Keratinocyte (primary cell): ENCODE results near the gene TFF1. TPM values are rescaled to one million over a fixed set of nuclear protein-coding genes. Genes with fewer than 3 reads are reported as not detected.

ENCODE experiments used
- DNase-seq: peaks from one replicate; pipeline ENCODE4 v3.0.0-alpha.2; 2011; ENCODE audit warnings: low read depth, missing footprints, low spot score
- FAIRE-seq: peaks from 2 replicates; lab custom pipeline; 2011; peaks lifted over from hg19 to GRCh38; lab: Jason Lieb, UNC
- H2AFZ ChIP-seq: 2 replicates; pipeline ENCODE4 v1.6.0; 2012; ENCODE audit warnings: low read length, control low read depth, inconsistent platforms; ENCODE audit not compliant: control insufficient read depth
- H3K27ac ChIP-seq: 2 replicates; pipeline ENCODE4 v1.5.1; 2011; ENCODE audit warnings: low read length; ENCODE audit not compliant: control insufficient read depth, insufficient read depth
- H3K27me3 ChIP-seq: 3 replicates; pipeline ENCODE4 v1.6.0; 2011; ENCODE audit warnings: low read length; ENCODE audit not compliant: control insufficient read depth, insufficient read depth; ENCODE audit errors: extremely low read depth
- H3K36me3 ChIP-seq, 2 experiments: 2 replicates in 1 of 2; 3 replicates in 1 of 2; pipeline ENCODE4 v1.5.1; 2011; ENCODE audit warnings: low read length in 2 of 2, mild to moderate bottlenecking in 1 of 2; ENCODE audit not compliant: control insufficient read depth in 2 of 2, insufficient read depth in 2 of 2; ENCODE audit errors: extremely low read depth in 1 of 2
- H3K4me1 ChIP-seq: 3 replicates; pipeline ENCODE4 v1.5.1; 2011; ENCODE audit warnings: low read length; ENCODE audit not compliant: control insufficient read depth, insufficient read depth; ENCODE audit errors: extremely low read depth
- H3K4me2 ChIP-seq: 3 replicates; pipeline ENCODE4 v1.6.0; 2011; ENCODE audit warnings: low read depth, low read length; ENCODE audit not compliant: control insufficient read depth, insufficient read depth; ENCODE audit errors: extremely low read depth
- H3K4me3 ChIP-seq, 3 experiments: fragments of 200-600 bp in 1 of 3; sonication (generic) in 1 of 3; 2 replicates in 2 of 3; 3 replicates in 1 of 3; pipeline ENCODE4 v1.5.1; 2011 to 2016; ENCODE audit warnings: low read length in 3 of 3, mild to moderate bottlenecking in 3 of 3, control low read depth in 2 of 3, inconsistent platforms in 1 of 3, low read depth in 1 of 3, mixed read lengths in 1 of 3, mixed run types in 1 of 3, moderate library complexity in 1 of 3; ENCODE audit not compliant: control insufficient read depth in 2 of 3, insufficient read depth in 2 of 3; ENCODE audit errors: extremely low read depth in 1 of 3
- H3K79me2 ChIP-seq: 2 replicates; pipeline ENCODE4 v1.6.0; 2012; ENCODE audit warnings: low read length; ENCODE audit not compliant: control insufficient read depth, insufficient read depth
- H3K9ac ChIP-seq: 3 replicates; pipeline ENCODE4 v1.6.0; 2011; ENCODE audit warnings: low read length; ENCODE audit not compliant: control insufficient read depth, insufficient read depth; ENCODE audit errors: extremely low read depth
- H3K9me1 ChIP-seq: 3 replicates; pipeline ENCODE4 v1.6.0; 2011; ENCODE audit warnings: low read length; ENCODE audit not compliant: control insufficient read depth, insufficient read depth; ENCODE audit errors: extremely low read depth
- H3K9me3 ChIP-seq: 2 replicates; pipeline ENCODE4 v1.5.1; 2012; ENCODE audit warnings: low read depth, low read length; ENCODE audit not compliant: control insufficient read depth
- H4K20me1 ChIP-seq: 3 replicates; pipeline ENCODE4 v1.6.0; 2011; ENCODE audit warnings: low read length; ENCODE audit not compliant: control insufficient read depth, insufficient read depth; ENCODE audit errors: extremely low read depth
- EZH2 ChIP-seq: IDR thresholded peaks from one replicate; pipeline ENCODE4 v1.6.1; 2012; ENCODE audit warnings: inconsistent platforms, mild to moderate bottlenecking, low read length, moderate library complexity
- dilution Hi-C: fragments of 300-500 bp; cut with MboI; formaldehyde crosslinking; loops from one replicate; pipeline ENCODE4 v1.7.0; 2020; ENCODE audit warnings: low sequenced_read_pairs; ENCODE audit not compliant: extremely low pct_ligation_motif_present
- polyA plus RNA-seq, 5 experiments: library from polyadenylated mRNA; depleted of rRNA in 3 of 5; stranded (reverse) in 3 of 5; stranded (forward) in 1 of 5; unstranded in 1 of 5; fragments of >200 nt; gene quantifications; 1 replicate in 1 of 5; 2 replicates in 3 of 5; 3 replicates in 1 of 5; pipeline versions ENCODE4 v1.2.1 to v1.2.3, GENCODE V29; 2011 to 2012; ENCODE audit warnings: missing spikeins in 2 of 5, low read depth in 1 of 5, low replicate concordance in 1 of 5
- TF ChIP-seq, protein P1 (sequence below), 3 experiments: IDR thresholded peaks in 1 of 3; conservative IDR thresholded peaks in 1 of 3; optimal IDR thresholded peaks in 1 of 3; 2 replicates in 2 of 3; 3 replicates in 1 of 3; pipeline versions ENCODE3 to v1.5.1; 2011; ENCODE audit warnings: low read length in 3 of 3, mild to moderate bottlenecking in 3 of 3, moderate library complexity in 2 of 3, control low read depth in 1 of 3, inconsistent platforms in 1 of 3; ENCODE audit not compliant: insufficient read depth in 2 of 3; ENCODE audit errors: extremely low read depth in 1 of 3

TFF1 gene
- polyA plus RNA-seq, 1 donor (not counting 4 experiments of a cell fraction or from before 2014, with no cell fraction given): not detected

DNA sequence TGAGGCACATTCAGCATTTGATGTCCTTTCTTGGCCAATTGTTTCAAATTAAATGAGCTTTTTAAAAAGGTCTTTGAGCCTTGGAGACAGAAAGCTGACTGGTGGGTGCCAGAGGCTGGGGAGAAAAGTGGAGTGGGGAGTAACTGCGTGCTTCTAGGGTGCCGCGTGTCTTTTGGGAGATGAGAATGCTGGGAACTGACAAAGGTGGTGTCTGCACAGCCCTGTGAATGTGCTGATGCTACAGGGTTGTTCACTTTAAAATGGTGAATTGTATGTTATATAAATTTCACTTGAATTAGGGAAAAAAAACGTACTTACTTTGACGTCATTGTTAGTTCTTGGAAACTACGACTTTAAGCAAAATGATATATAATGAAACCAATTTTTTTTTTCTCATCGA lies 8.1 kb upstream of the TFF1 start:
- H3K9me3 ChIP-seq: no peaks in the 10 kb centered on the region
- dilution Hi-C loops: no loop called here
- no peaks in the 10 kb centered on the region for H3K9me1 ChIP-seq
- no peak overlapping the region for H3K4me2 ChIP-seq
- H3K36me3 ChIP-seq: no peaks in the 10 kb centered on the region
- no peaks in the 10 kb centered on the region for H3K79me2 ChIP-seq
- FAIRE-seq: no peak
- H3K4me1 ChIP-seq: no peaks in the 10 kb centered on the region
- no peak overlapping the region for H3K4me3 ChIP-seq
- no peak overlapping the region for H3K9ac ChIP-seq
- TF ChIP-seq EZH2: no peak
- TF ChIP-seq, protein P1, sequence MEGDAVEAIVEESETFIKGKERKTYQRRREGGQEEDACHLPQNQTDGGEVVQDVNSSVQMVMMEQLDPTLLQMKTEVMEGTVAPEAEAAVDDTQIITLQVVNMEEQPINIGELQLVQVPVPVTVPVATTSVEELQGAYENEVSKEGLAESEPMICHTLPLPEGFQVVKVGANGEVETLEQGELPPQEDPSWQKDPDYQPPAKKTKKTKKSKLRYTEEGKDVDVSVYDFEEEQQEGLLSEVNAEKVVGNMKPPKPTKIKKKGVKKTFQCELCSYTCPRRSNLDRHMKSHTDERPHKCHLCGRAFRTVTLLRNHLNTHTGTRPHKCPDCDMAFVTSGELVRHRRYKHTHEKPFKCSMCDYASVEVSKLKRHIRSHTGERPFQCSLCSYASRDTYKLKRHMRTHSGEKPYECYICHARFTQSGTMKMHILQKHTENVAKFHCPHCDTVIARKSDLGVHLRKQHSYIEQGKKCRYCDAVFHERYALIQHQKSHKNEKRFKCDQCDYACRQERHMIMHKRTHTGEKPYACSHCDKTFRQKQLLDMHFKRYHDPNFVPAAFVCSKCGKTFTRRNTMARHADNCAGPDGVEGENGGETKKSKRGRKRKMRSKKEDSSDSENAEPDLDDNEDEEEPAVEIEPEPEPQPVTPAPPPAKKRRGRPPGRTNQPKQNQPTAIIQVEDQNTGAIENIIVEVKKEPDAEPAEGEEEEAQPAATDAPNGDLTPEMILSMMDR (optimal IDR thresholded peaks at IDR 0.05 in 1 of 3, IDR thresholded peaks at IDR 0.05 in 1 of 3, conservative IDR thresholded peaks at IDR 0.05 in 1 of 3; ENCODE audit: extremely low read depth in 1 of 3, insufficient read depth in 2 of 3, low read length in 3 of 3): no peak
- H3K27ac ChIP-seq: no peak overlapping the region
- H3K27me3 ChIP-seq: peaks cover 27% of the 10 kb centered on the region
- DNase-seq: no peak
- H2AFZ ChIP-seq: no peak overlapping the region
- no peaks in the 10 kb centered on the region for H4K20me1 ChIP-seq

DNA sequence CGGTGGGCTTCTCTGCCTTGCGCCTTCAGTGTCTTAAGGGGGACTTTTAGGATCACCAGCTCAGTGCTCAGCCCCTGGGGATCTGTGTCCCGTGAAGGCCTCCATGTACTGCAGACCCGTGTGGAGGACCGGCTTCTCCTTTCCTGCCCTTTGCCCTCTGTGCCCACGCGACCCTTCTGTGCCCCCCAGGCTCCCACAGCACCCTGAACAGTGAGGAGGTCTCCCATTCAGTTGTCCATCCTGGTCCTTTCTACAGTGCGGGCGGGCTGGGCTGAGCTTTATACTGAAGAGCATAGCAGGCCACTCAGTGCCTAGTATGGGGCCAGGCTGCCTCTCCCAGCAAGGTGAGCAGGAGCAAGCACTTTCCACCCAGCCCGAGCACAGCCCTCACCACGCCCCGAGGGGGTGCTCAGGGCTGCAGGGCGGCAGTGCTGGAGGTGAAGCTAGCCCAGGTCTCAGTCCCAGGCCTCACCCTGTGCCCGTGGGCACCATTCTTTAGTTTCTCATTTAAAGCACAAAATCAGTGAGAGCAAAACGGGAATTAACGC lies 7.6 kb upstream of the TFF1 start:
- H3K79me2 ChIP-seq: no peaks in the 10 kb centered on the region
- TF ChIP-seq, protein P1 (optimal IDR thresholded peaks at IDR 0.05 in 1 of 3, IDR thresholded peaks at IDR 0.05 in 1 of 3, conservative IDR thresholded peaks at IDR 0.05 in 1 of 3; ENCODE audit: extremely low read depth in 1 of 3, insufficient read depth in 2 of 3, low read length in 3 of 3): no peak
- no peak for TF ChIP-seq EZH2
- no peak overlapping the region for H2AFZ ChIP-seq
- H4K20me1 ChIP-seq: no peaks in the 10 kb centered on the region
- no peaks in the 10 kb centered on the region for H3K4me1 ChIP-seq
- H3K9ac ChIP-seq: no peak overlapping the region
- FAIRE-seq (no peak), DNase-seq (no peak)
- dilution Hi-C loops: no loop called here
- H3K9me3 ChIP-seq: no peaks in the 10 kb centered on the region
- H3K9me1 ChIP-seq: no peaks in the 10 kb centered on the region
- no peak overlapping the region for H3K4me2 ChIP-seq
- H3K27ac ChIP-seq: no peak overlapping the region
- no peak overlapping the region for H3K4me3 ChIP-seq
- no peaks in the 10 kb centered on the region for H3K36me3 ChIP-seq
- peaks cover 27% of the 10 kb centered on the region for H3K27me3 ChIP-seq
